HCT116 (cell line): ENCODE measurements around the gene GALK2.

Source experiments
- CTCF ChIP-seq, 3 experiments: fragments of 200-600 bp in 1 of 3; sonication (generic) in 1 of 3; IDR thresholded peaks in 2 of 3; conservative IDR thresholded peaks in 1 of 3; 2 replicates each; pipeline ENCODE4 v1.5.1; 2012 to 2017; ENCODE audit warnings: low read depth in 2 of 3, low read length in 2 of 3, antibody characterized with exemption in 1 of 3, borderline replicate concordance in 1 of 3, control low read depth in 1 of 3, mild to moderate bottlenecking in 1 of 3, mixed read lengths in 1 of 3, mixed run types in 1 of 3, moderate library complexity in 1 of 3; ENCODE audit not compliant: insufficient read depth in 1 of 3
- EZH2 ChIP-seq: fragments of 200-600 bp; sonication (generic); IDR thresholded peaks from 2 replicates; pipeline ENCODE4 v1.6.1; 2017; ENCODE audit warnings: antibody characterized with exemption, mixed run types
- MAX ChIP-seq: IDR thresholded peaks from 2 replicates; pipeline ENCODE4 v1.6.1; 2012
- SIN3A ChIP-seq: IDR thresholded peaks from 2 replicates; pipeline ENCODE4 v1.6.1; 2012; ENCODE audit warnings: low read depth
- TF ChIP-seq, protein P1 (sequence below): IDR thresholded peaks from 2 replicates; pipeline ENCODE4 v1.6.1; 2012

GRCh38 chr15:49279521-49280456 lies 109.7 kb downstream of the GALK2 start:
- no peak for TF ChIP-seq EZH2
- TF ChIP-seq CTCF (IDR thresholded peaks at IDR 0.05 in 2 of 3, conservative IDR thresholded peaks at IDR 0.05 in 1 of 3; ENCODE audit: borderline replicate concordance in 1 of 3, insufficient read depth in 1 of 3, low read depth in 2 of 3, low read length in 2 of 3), result no peak
- TF ChIP-seq SIN3A, result no peak
- TF ChIP-seq, protein P1, sequence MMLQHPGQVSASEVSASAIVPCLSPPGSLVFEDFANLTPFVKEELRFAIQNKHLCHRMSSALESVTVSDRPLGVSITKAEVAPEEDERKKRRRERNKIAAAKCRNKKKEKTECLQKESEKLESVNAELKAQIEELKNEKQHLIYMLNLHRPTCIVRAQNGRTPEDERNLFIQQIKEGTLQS, result no peak
- no peak for TF ChIP-seq MAX
